LNCAP (cell line): ENCODE data around the gene PTGDR2.

Source experiments
- CTCF ChIP-seq: fragments of 450-650 bp; IDR thresholded peaks from 2 replicates; pipeline ENCODE4 v1.5.1; 2017; ENCODE audit warnings: mild to moderate bottlenecking

PTGDR2 gene

DNA sequence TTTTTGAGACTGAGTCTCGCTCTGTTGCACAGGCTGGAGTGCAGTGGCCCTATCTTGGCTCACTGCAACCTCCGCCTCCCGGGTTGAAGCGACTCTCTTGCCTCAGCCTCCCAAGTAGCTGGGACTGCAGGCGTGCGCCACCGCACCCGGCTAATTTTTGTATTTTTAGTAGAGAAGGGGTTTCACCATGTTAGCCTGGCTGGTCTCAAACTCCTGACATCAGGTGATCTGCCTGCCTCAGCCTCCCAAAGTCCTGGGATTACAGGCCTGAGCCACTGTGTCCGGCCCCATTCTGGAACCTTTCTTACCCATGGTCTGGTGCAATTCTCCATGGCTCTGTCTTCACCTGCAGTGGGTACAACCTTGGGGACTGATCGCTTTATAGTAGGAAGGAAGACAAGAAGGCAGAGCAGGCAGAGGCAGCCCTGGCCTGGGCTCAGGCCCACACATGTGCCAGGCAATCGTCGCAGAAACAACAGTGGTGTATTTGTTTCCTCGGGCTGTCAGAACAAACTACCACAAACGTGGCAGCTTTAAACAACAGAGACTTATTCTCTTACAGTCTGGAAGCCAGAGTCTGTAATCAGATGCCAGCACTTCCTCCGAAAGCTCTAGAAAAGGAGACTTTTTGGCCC is 4.0 kb upstream of the PTGDR2 start:
- no peak for TF ChIP-seq CTCF

- TF ChIP-seq CTCF = no peak
Measured at GRCh38 chr11:60858731-60859464, 3.1 kb upstream of the PTGDR2 start.

DNA sequence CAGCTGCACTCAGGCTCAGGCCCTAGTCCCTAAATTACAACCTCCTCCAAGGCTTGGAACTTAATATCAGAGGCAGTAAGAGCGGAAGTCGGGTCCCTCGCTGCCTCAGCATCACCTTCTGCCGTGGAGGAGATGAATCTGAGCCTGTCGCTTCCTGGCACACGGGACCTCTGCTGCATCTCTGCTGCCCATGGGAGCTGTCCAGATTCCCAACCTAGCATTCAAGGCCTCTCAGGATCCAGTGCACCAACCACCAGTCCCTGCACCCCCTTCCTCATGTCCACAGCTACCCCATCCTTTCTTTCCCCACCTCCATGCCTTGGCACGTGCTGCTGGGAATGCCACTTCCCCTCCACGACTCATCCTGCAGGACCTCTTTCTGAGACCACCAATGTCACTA is 2.5 kb upstream of the PTGDR2 start:
- no peak for TF ChIP-seq CTCF

DNA sequence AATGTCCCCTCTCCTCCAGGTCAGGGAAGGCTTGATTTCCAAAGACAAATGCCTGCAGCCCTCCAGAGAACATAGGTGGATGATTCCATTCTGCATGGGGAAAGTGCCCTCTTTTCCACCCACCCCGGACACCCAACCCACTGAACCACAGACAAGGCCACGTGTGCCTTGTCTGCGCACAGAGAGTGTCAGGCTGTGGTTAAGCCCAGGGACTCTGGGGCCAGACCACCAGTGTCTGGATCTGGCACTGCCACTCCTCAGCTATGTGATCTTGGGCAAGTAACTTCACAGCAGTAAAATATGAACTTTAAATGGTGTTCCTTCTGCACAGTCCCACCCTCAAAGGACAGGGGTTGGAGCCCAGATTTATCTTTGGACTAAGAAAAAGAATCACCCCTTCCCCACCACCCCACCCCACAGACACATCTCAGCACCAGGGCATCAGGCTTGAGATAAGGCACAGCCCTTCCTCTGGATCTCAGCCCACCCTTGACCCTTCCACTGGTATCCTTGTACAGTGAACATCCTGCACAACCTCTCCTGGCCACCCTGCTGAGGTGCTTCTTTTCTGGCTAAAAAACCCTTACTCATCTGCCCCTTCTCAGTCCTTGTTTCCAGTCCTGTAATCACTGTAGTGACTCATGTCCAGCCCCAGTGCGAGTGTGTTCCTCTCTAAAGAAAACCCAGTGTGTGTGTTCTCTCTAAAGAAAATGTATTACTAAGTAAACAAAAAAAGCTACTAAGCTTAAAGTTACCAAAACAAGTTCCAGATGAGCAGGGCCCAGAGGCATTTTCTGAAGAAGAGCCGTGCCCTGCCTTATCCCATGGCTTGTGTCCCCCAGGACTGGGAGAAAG is 1.9 kb upstream of the PTGDR2 start:
- TF ChIP-seq CTCF = no peak

DNA sequence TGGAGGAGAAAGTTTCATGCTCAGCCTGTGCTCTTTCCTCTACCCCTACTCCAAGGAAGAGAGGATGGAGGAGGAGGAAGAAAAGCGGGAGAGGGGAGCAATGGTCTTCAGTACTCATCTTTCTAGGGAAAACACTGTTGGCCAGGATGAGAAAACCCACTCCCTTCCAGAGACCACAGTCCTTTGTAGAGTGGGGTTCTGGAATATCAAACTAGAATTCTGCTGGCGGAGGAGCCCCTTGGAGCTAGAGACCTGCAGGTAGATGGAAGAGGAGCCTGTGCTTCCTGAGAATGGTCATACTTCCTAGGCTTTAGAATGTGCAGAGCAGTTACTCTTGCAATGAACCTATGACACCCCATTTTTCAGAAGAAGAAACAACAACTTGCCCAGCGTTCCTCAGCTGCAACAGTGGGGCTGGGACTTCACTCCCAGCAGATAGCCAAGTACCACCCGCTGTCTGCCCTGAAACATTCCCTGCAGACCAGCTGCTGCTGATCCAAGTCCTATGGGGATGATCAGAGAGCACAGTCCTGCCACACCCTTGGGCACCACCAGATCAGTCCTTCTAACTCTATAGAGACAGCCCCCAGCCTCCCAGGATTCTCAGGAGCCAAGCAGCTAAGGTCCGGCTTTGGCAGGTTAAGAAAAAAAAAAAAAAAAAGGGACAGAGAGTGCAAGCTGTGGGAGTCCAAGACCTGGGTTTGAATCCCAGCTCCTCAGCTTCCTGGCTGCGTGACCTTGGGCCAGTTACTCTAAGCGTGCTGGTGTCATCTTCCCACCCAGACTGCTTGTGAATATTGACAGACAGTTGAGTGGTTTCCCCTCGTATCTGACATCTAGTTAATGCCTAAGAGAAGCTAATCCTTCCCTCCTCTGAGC is 664 bp downstream of the PTGDR2 start:
- no peak for TF ChIP-seq CTCF

DNA sequence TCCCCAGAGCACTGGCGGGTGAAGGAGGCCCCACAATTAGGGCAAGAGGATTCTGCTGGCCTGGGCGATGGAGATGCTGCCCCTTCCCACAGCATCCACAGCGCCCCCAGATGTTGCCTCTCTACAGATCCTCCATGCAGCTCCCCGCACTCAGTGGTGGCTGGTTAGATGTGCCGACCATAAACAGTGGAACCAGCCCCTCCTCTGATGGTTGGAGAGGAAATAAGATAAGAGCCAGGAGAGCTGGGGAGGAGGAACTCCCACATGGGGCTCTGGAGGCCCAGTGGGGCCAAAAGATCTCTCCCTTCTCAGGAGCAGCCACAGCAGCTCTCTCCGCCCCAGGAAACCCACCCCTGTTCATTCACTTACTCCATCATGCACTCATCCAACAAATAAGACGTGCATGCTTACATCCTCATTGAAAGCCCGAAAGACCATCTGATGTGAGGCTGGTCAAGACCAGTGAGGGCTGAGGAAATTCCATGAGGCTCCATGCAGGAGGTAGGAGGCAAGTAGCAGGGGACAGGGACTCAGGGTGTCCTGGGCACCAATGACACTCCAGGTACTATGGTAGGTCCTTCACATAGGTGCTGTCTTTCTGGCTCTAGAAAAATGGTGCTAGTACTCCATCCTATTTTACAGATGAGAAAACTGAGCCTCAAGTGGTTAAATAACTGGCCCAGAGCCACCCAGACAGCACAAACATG is 1.5 kb downstream of the PTGDR2 start:
- no peak for TF ChIP-seq CTCF
